HG02870 (cell line): ENCODE measurements around the gene BAIAP2L1.
A peak's percentile ranks its signal among the peaks of the same experiment; 100 is the strongest.
"Not testable (repeated sequence)": the region's sequence is repeated elsewhere in the genome, so short reads cannot be mapped to it uniquely, and the experiment has no call there.

ENCODE experiments used
- ATAC-seq: cut with Tn5 transposase; IDR thresholded peaks from one replicate; pipeline ENCODE4 v1.9.1; 2021; ENCODE audit warnings: mild to moderate bottlenecking, moderate library complexity; ENCODE audit not compliant: unreplicated experiment

The BAIAP2L1 gene

GRCh38 chr7:98323597-98324322 lies 77.1 kb downstream of the BAIAP2L1 start:
- no peak for ATAC-seq

GRCh38 chr7:98322331-98323270 lies 78.3 kb downstream of the BAIAP2L1 start:
- ATAC-seq = no peak

GRCh38 chr7:98321301-98321700 lies 79.6 kb downstream of the BAIAP2L1 start:
- no peak for ATAC-seq

- no peak for ATAC-seq
These were observed 81.7 kb downstream of the BAIAP2L1 start for GRCh38 chr7:98319176-98319575.

- ATAC-seq = no peak
These were observed 83.4 kb downstream of the BAIAP2L1 start for GRCh38 chr7:98317366-98318040.

- not testable (repeated sequence) for ATAC-seq
These were observed 84.8 kb downstream of the BAIAP2L1 start for GRCh38 chr7:98315994-98316527.

GRCh38 chr7:98315318-98315993 lies 85.4 kb downstream of the BAIAP2L1 start:
- ATAC-seq = peak; percentile 81

- no peak for ATAC-seq
These were observed 86.4 kb downstream of the BAIAP2L1 start for GRCh38 chr7:98314469-98314868.

GRCh38 chr7:98312201-98312600 lies 88.7 kb downstream of the BAIAP2L1 start:
- no peak for ATAC-seq

- ATAC-seq = no peak
These were observed 91.3 kb downstream of the BAIAP2L1 start for GRCh38 chr7:98309566-98309965.

GRCh38 chr7:98307971-98308466 lies 92.9 kb downstream of the BAIAP2L1 start:
- no peak for ATAC-seq

- no peak for ATAC-seq
These were observed 94.8 kb downstream of the BAIAP2L1 start for GRCh38 chr7:98305951-98306535.

GRCh38 chr7:98303906-98304305 lies 97.0 kb downstream of the BAIAP2L1 start:
- no peak for ATAC-seq

GRCh38 chr7:98303176-98303865 lies 97.6 kb downstream of the BAIAP2L1 start:
- no peak for ATAC-seq

GRCh38 chr7:98301693-98302470 lies 99.0 kb downstream of the BAIAP2L1 start:
- ATAC-seq = no peak

GRCh38 chr7:98300595-98301372 lies 100.1 kb downstream of the BAIAP2L1 start:
- ATAC-seq = no peak

- no peak for ATAC-seq
These were observed 103.1 kb downstream of the BAIAP2L1 start for GRCh38 chr7:98297626-98298286.
